Keratinocyte (primary cell): ENCODE measurements around the gene SLC6A8. TPM values are rescaled to one million over a fixed set of nuclear protein-coding genes. Genes with fewer than 3 reads are reported as not detected.

Experiments used
- DNase-seq: peaks from one replicate; pipeline ENCODE4 v3.0.0-alpha.2; 2011; ENCODE audit warnings: low read depth, missing footprints, low spot score
- FAIRE-seq: peaks from 2 replicates; lab custom pipeline; 2011; peaks lifted over from hg19 to GRCh38; lab: Jason Lieb, UNC
- H2AFZ ChIP-seq: 2 replicates; pipeline ENCODE4 v1.6.0; 2012; ENCODE audit warnings: low read length, control low read depth, inconsistent platforms; ENCODE audit not compliant: control insufficient read depth
- H3K27ac ChIP-seq: 2 replicates; pipeline ENCODE4 v1.5.1; 2011; ENCODE audit warnings: low read length; ENCODE audit not compliant: control insufficient read depth, insufficient read depth
- H3K27me3 ChIP-seq: 3 replicates; pipeline ENCODE4 v1.6.0; 2011; ENCODE audit warnings: low read length; ENCODE audit not compliant: control insufficient read depth, insufficient read depth; ENCODE audit errors: extremely low read depth
- H3K36me3 ChIP-seq, 2 experiments: 2 replicates in 1 of 2; 3 replicates in 1 of 2; pipeline ENCODE4 v1.5.1; 2011; ENCODE audit warnings: low read length in 2 of 2, mild to moderate bottlenecking in 1 of 2; ENCODE audit not compliant: control insufficient read depth in 2 of 2, insufficient read depth in 2 of 2; ENCODE audit errors: extremely low read depth in 1 of 2
- H3K4me1 ChIP-seq: 3 replicates; pipeline ENCODE4 v1.5.1; 2011; ENCODE audit warnings: low read length; ENCODE audit not compliant: control insufficient read depth, insufficient read depth; ENCODE audit errors: extremely low read depth
- H3K4me2 ChIP-seq: 3 replicates; pipeline ENCODE4 v1.6.0; 2011; ENCODE audit warnings: low read depth, low read length; ENCODE audit not compliant: control insufficient read depth, insufficient read depth; ENCODE audit errors: extremely low read depth
- H3K4me3 ChIP-seq, 3 experiments: fragments of 200-600 bp in 1 of 3; sonication (generic) in 1 of 3; 2 replicates in 2 of 3; 3 replicates in 1 of 3; pipeline ENCODE4 v1.5.1; 2011 to 2016; ENCODE audit warnings: low read length in 3 of 3, mild to moderate bottlenecking in 3 of 3, control low read depth in 2 of 3, inconsistent platforms in 1 of 3, low read depth in 1 of 3, mixed read lengths in 1 of 3, mixed run types in 1 of 3, moderate library complexity in 1 of 3; ENCODE audit not compliant: control insufficient read depth in 2 of 3, insufficient read depth in 2 of 3; ENCODE audit errors: extremely low read depth in 1 of 3
- H3K79me2 ChIP-seq: 2 replicates; pipeline ENCODE4 v1.6.0; 2012; ENCODE audit warnings: low read length; ENCODE audit not compliant: control insufficient read depth, insufficient read depth
- H3K9ac ChIP-seq: 3 replicates; pipeline ENCODE4 v1.6.0; 2011; ENCODE audit warnings: low read length; ENCODE audit not compliant: control insufficient read depth, insufficient read depth; ENCODE audit errors: extremely low read depth
- H3K9me1 ChIP-seq: 3 replicates; pipeline ENCODE4 v1.6.0; 2011; ENCODE audit warnings: low read length; ENCODE audit not compliant: control insufficient read depth, insufficient read depth; ENCODE audit errors: extremely low read depth
- H3K9me3 ChIP-seq: 2 replicates; pipeline ENCODE4 v1.5.1; 2012; ENCODE audit warnings: low read depth, low read length; ENCODE audit not compliant: control insufficient read depth
- H4K20me1 ChIP-seq: 3 replicates; pipeline ENCODE4 v1.6.0; 2011; ENCODE audit warnings: low read length; ENCODE audit not compliant: control insufficient read depth, insufficient read depth; ENCODE audit errors: extremely low read depth
- EZH2 ChIP-seq: IDR thresholded peaks from one replicate; pipeline ENCODE4 v1.6.1; 2012; ENCODE audit warnings: inconsistent platforms, mild to moderate bottlenecking, low read length, moderate library complexity
- dilution Hi-C: fragments of 300-500 bp; cut with MboI; formaldehyde crosslinking; loops from one replicate; pipeline ENCODE4 v1.7.0; 2020; ENCODE audit warnings: low sequenced_read_pairs; ENCODE audit not compliant: extremely low pct_ligation_motif_present
- polyA plus RNA-seq, 5 experiments: library from polyadenylated mRNA; depleted of rRNA in 3 of 5; stranded (reverse) in 3 of 5; stranded (forward) in 1 of 5; unstranded in 1 of 5; fragments of >200 nt; gene quantifications; 1 replicate in 1 of 5; 2 replicates in 3 of 5; 3 replicates in 1 of 5; pipeline versions ENCODE4 v1.2.1 to v1.2.3, GENCODE V29; 2011 to 2012; ENCODE audit warnings: missing spikeins in 2 of 5, low read depth in 1 of 5, low replicate concordance in 1 of 5
- TF ChIP-seq, protein P1 (sequence below), 3 experiments: IDR thresholded peaks in 1 of 3; conservative IDR thresholded peaks in 1 of 3; optimal IDR thresholded peaks in 1 of 3; 2 replicates in 2 of 3; 3 replicates in 1 of 3; pipeline versions ENCODE3 to v1.5.1; 2011; ENCODE audit warnings: low read length in 3 of 3, mild to moderate bottlenecking in 3 of 3, moderate library complexity in 2 of 3, control low read depth in 1 of 3, inconsistent platforms in 1 of 3; ENCODE audit not compliant: insufficient read depth in 2 of 3; ENCODE audit errors: extremely low read depth in 1 of 3

Gene SLC6A8
- polyA plus RNA-seq, 1 donor (not counting 4 experiments of a cell fraction or from before 2014, with no cell fraction given): 33.6 TPM

DNA sequence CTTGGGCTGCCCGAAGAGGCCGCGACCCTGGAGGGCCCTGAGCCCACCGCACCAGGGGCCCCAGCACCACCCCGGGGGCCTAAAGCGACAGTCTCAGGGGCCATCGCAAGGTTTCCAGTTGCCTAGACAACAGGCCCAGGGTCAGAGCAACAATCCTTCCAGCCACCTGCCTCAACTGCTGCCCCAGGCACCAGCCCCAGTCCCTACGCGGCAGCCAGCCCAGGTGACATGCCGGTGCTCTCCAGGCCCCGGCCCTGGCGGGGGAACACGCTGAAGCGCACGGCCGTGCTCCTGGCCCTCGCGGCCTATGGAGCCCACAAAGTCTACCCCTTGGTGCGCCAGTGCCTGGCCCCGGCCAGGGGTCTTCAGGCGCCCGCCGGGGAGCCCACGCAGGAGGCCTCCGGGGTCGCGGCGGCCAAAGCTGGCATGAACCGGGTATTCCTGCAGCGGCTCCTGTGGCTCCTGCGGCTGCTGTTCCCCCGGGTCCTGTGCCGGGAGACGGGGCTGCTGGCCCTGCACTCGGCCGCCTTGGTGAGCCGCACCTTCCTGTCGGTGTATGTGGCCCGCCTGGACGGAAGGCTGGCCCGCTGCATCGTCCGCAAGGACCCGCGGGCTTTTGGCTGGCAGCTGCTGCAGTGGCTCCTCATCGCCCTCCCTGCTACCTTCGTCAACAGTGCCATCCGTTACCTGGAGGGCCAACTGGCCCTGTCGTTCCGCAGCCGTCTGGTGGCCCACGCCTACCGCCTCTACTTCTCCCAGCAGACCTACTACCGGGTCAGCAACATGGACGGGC lies 37.5 kb downstream of the SLC6A8 start:
- peaks cover 28% of the 10 kb centered on the region for H3K4me1 ChIP-seq
- H3K79me2 ChIP-seq: peaks cover 21% of the 10 kb centered on the region

DNA sequence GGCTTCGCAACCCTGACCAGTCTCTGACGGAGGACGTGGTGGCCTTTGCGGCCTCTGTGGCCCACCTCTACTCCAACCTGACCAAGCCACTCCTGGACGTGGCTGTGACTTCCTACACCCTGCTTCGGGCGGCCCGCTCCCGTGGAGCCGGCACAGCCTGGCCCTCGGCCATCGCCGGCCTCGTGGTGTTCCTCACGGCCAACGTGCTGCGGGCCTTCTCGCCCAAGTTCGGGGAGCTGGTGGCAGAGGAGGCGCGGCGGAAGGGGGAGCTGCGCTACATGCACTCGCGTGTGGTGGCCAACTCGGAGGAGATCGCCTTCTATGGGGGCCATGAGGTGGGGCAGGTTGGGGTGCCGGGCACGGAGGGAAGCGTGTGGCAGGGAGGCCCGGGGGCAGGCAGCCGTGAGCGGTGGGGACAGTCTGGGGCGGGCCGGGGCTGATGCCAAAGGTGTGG lies 38.1 kb downstream of the SLC6A8 start:
- Histone ChIP-seq H2AFZ (no peak overlapping the region), H3K4me2 (peak overlapping the region; percentile 16), H3K36me3 (peaks cover under 1 to 3% of the 10 kb centered on the region in 2 experiments), H4K20me1 (peaks cover 2% of the 10 kb centered on the region), H3K9me3 (no peaks in the 10 kb centered on the region), H3K9ac (no peak overlapping the region), H3K4me3 (peak overlapping the region in 1 of 3 experiments; percentile 6), H3K4me1 (peaks cover 28% of the 10 kb centered on the region), H3K9me1 (no peaks in the 10 kb centered on the region), H3K27me3 (no peaks in the 10 kb centered on the region), H3K79me2 (peaks cover 17% of the 10 kb centered on the region), H3K27ac (no peak overlapping the region)
- TF ChIP-seq EZH2: no peak
- TF ChIP-seq, protein P1, sequence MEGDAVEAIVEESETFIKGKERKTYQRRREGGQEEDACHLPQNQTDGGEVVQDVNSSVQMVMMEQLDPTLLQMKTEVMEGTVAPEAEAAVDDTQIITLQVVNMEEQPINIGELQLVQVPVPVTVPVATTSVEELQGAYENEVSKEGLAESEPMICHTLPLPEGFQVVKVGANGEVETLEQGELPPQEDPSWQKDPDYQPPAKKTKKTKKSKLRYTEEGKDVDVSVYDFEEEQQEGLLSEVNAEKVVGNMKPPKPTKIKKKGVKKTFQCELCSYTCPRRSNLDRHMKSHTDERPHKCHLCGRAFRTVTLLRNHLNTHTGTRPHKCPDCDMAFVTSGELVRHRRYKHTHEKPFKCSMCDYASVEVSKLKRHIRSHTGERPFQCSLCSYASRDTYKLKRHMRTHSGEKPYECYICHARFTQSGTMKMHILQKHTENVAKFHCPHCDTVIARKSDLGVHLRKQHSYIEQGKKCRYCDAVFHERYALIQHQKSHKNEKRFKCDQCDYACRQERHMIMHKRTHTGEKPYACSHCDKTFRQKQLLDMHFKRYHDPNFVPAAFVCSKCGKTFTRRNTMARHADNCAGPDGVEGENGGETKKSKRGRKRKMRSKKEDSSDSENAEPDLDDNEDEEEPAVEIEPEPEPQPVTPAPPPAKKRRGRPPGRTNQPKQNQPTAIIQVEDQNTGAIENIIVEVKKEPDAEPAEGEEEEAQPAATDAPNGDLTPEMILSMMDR (optimal IDR thresholded peaks at IDR 0.05 in 1 of 3, IDR thresholded peaks at IDR 0.05 in 1 of 3, conservative IDR thresholded peaks at IDR 0.05 in 1 of 3; ENCODE audit: extremely low read depth in 1 of 3, insufficient read depth in 2 of 3, low read length in 3 of 3): no peak
- FAIRE-seq: no peak
- no peak for DNase-seq
- dilution Hi-C loops: no loop called here

More for the DNA sequence above, 37.5 kb downstream of the SLC6A8 start:
- Histone ChIP-seq H3K4me3 (peak overlapping the region; percentile 20 to 32 (median 32)), H4K20me1 (peaks cover 2% of the 10 kb centered on the region), H2AFZ (no peak overlapping the region), H3K36me3 (peaks cover 1 to 6% of the 10 kb centered on the region in 2 experiments), H3K9me3 (no peaks in the 10 kb centered on the region), H3K4me2 (peak overlapping the region; percentile 58), H3K27me3 (no peaks in the 10 kb centered on the region), H3K9ac (peak overlapping the region; percentile 62), H3K27ac (no peak overlapping the region), H3K9me1 (no peaks in the 10 kb centered on the region)
- dilution Hi-C loops: no loop called here
- TF ChIP-seq, protein P1 (optimal IDR thresholded peaks at IDR 0.05 in 1 of 3, IDR thresholded peaks at IDR 0.05 in 1 of 3, conservative IDR thresholded peaks at IDR 0.05 in 1 of 3; ENCODE audit: extremely low read depth in 1 of 3, insufficient read depth in 2 of 3, low read length in 3 of 3): no peak
- TF ChIP-seq EZH2: no peak
- DNase-seq (no peak), FAIRE-seq (no peak)
